Heart right ventricle (tissue), 16 donors: Measurements from ENCODE around the gene SUMO3. TPM values are rescaled to one million over a fixed set of nuclear protein-coding genes. Genes with fewer than 3 reads are reported as not detected.

Experiments
- ATAC-seq, 8 donors: fragments of 200-7000 bp; cut with Tn5 transposase; one replicate each; pipeline ENCODE4 v1.9.1; 2020; ENCODE audit warnings: mild to moderate bottlenecking in 8 of 8, moderate library complexity in 8 of 8, moderate number of reproducible peaks in 1 of 8
- DNase-seq, 2 donors: peaks; one replicate each; pipeline ENCODE4 v3.0.0-alpha.2; 2020
- H3K27ac ChIP-seq, 10 donors: fragments of 200-600 bp; sonication (generic) in 2 of 10; one replicate each; pipeline versions ENCODE4 v1.5.0 to v1.8.0; 2020 to 2022; ENCODE audit warnings: mild to moderate bottlenecking in 3 of 10
- H3K27me3 ChIP-seq, 7 donors: fragments of 200-600 bp; one replicate each; pipeline ENCODE4 v1.8.0; 2021 to 2022; ENCODE audit warnings: mild to moderate bottlenecking in 2 of 7
- H3K36me3 ChIP-seq, 9 donors: fragments of 200-600 bp; sonication (generic) in 1 of 9; one replicate each; pipeline versions ENCODE4 v1.5.0 to v1.8.0; 2020 to 2022; ENCODE audit warnings: mild to moderate bottlenecking in 2 of 9
- H3K4me1 ChIP-seq, 9 donors: fragments of 200-600 bp; sonication (generic) in 1 of 9; one replicate each; pipeline versions ENCODE4 v1.5.0 to v1.8.0; 2020 to 2022; ENCODE audit warnings: mild to moderate bottlenecking in 4 of 9
- H3K4me3 ChIP-seq, 10 donors: fragments of 200-600 bp; sonication (generic) in 2 of 10; one replicate each; pipeline versions ENCODE4 v1.5.0 to v1.8.0; 2020 to 2022; ENCODE audit warnings: mild to moderate bottlenecking in 7 of 10, moderate library complexity in 2 of 10
- H3K9me3 ChIP-seq, 11 donors: fragments of 200-600 bp in 10 of 11; sonication (generic) in 2 of 11; one replicate each; pipeline versions ENCODE4 v1.5.0 to v1.8.0; 2013 to 2022; ENCODE audit warnings: mild to moderate bottlenecking in 2 of 11, control low read depth in 1 of 11, moderate library complexity in 1 of 11
- CTCF ChIP-seq, 9 donors: fragments of 200-600 bp; sonication (generic) in 2 of 9; IDR thresholded peaks; one replicate each; pipeline versions ENCODE4 v1.5.0 to v1.8.0; 2021 to 2022; ENCODE audit warnings: antibody characterized with exemption in 9 of 9, mild to moderate bottlenecking in 5 of 9, moderate library complexity in 1 of 9
- WGBS, 2 donors: extraction: QIAGEN DNeasy Blood & Tissue Kit; methylation state at CpG; one replicate each; pipeline ENCODE4 v1.1.7; 2013; ENCODE audit warnings: inconsistent platforms in 1 of 2; 5-methylcytosine and 5-hydroxymethylcytosine counted together
- intact Hi-C, 10 donors: fragments of 100-400 bp; cut with DNase I; formaldehyde crosslinking; loops; one replicate each; pipeline versions ENCODE4 v1.11.1 to v1.14.2; 2022
- polyA plus RNA-seq, 2 donors: library from polyadenylated mRNA; stranded (reverse); fragments of 200-250 nt; gene quantifications; one replicate each; pipeline ENCODE4 v1.2.3, GENCODE V29; 2013
- total RNA-seq, 10 donors: library from RNA; stranded (reverse); fragmentation: NEBNext Ultra II Directional in 3 of 10; extraction: Animal tissue kit (Norgen Biotek cat#: 25700) in 3 of 10; gene quantifications; one replicate each; pipeline versions ENCODE4 v1.2.1 to v1.2.4, GENCODE V29; 2021 to 2023
- donor health status: Arrhythmogenic right ventricular cardiomyopathy.
- donor health status: ischemic (EF 13 %, LVEDD 7.1; RV severe dilation, severe dysfunction).
- donor health status: healthy with polysubstance abuse.
- donor health status: DM: no; HTN: yes; CAD: no.
- donor health status: DM: no; HTN: no; CAD: no.
- donor health status: ischemic (EF 25% LVEDD 6.9; RV normal size, moderate dysfunction).
- donor health status: ischemic (EF 25% LVEDD 5.7; RV mildly dilated, moderate dysfunction).
- donor health status: healthy.
- donor health status: DM: yes; HTN: yes; CAD: no.
- donor health status: Ischemic cardiomyopathy.
- donor health status: ischemic (EF 35%, LVEDD 5.7; RV mildly dilated, moderate dysfunction).
- donor health status: nonischemic (EF 11% LVEDD 7.7; RV severe dilation, severe dysfunction).
- donor health status: DM: yes; HTN: yes; CAD: no.
- donor health status: PGD.
- donor health status: ischemic (EF 29% LVEDD 5.4; RV normal size, mild dysfunction).
- donor health status: nonischemic (EF 23%, LVEDD 6.1; RV moderate dilation, normal function).

The SUMO3 gene
- total and polyA plus RNA-seq, 12 donors, result 14.9 to 80.9 (median 70.5) TPM

GRCh38 chr21:44831227-44831860 lies 13.5 kb upstream of the SUMO3 start:
- WGBS, 2 donors, result 45 to 54% methylated on average over 7 of the region's 7 CpGs

GRCh38 chr21:44829507-44830092 lies 11.7 kb upstream of the SUMO3 start:
- H3K27me3 ChIP-seq, result no peaks in the 10 kb centered on the region
- WGBS, 2 donors, result 58 to 73% methylated on average over 2 of the region's 2 CpGs
- intact Hi-C loops, result no loop called here
- no peak for TF ChIP-seq CTCF (IDR thresholded peaks at IDR 0.05)
- peaks cover 0 to 25% (median 14%) of the 10 kb centered on the region in 11 donors for H3K9me3 ChIP-seq
- DNase-seq (no peak), ATAC-seq (no peak)
- no peak overlapping the region for H3K27ac ChIP-seq
- H3K4me1 ChIP-seq, result no peaks in the 10 kb centered on the region
- no peak overlapping the region for H3K4me3 ChIP-seq
- H3K36me3 ChIP-seq, result no peaks in the 10 kb centered on the region

More at GRCh38 chr21:44831227-44831860, 13.5 kb upstream of the SUMO3 start:
- no peak overlapping the region for H3K27ac ChIP-seq
- H3K4me3 ChIP-seq, result no peak overlapping the region
- intact Hi-C loops, result no loop called here
- peaks cover 0 to under 1% (median 0%) of the 10 kb centered on the region in 9 donors for H3K4me1 ChIP-seq
- peaks cover 0 to 25% (median 14%) of the 10 kb centered on the region in 11 donors for H3K9me3 ChIP-seq
- no peak for ATAC-seq
- H3K36me3 ChIP-seq, result no peaks in the 10 kb centered on the region
- no peaks in the 10 kb centered on the region for H3K27me3 ChIP-seq
- DNase-seq, result no peak
- TF ChIP-seq CTCF (IDR thresholded peaks at IDR 0.05), result no peak

- DNase-seq (no peak), ATAC-seq (no peak)
- Histone ChIP-seq H3K4me1 (no peaks in the 10 kb centered on the region), H3K4me3 (no peak overlapping the region), H3K27me3 (no peaks in the 10 kb centered on the region), H3K27ac (no peak overlapping the region), H3K36me3 (no peaks in the 10 kb centered on the region), H3K9me3 (peaks cover 0 to 30% (median 14%) of the 10 kb centered on the region in 11 donors)
- intact Hi-C loops, result no loop called here
- 89 to 96% methylated on average over 4 of the region's 4 CpGs for WGBS, 2 donors
- TF ChIP-seq CTCF (IDR thresholded peaks at IDR 0.05), result no peak
Observed at GRCh38 chr21:44828362-44829056, 10.6 kb upstream of the SUMO3 start.

GRCh38 chr21:44823179-44823660 lies 5.4 kb upstream of the SUMO3 start:
- ATAC-seq (no peak), DNase-seq (no peak)
- H3K36me3 ChIP-seq, result no peaks in the 10 kb centered on the region
- 94 to 95% methylated on average over 1 of the region's 1 CpG for WGBS, 2 donors
- H3K27ac ChIP-seq, result no peak overlapping the region
- peaks cover 0 to 9% (median 6%) of the 10 kb centered on the region in 9 donors for H3K4me1 ChIP-seq
- intact Hi-C loops, result no loop called here
- H3K4me3 ChIP-seq, result no peak overlapping the region
- H3K9me3 ChIP-seq, result peaks cover 0 to 62% (median 24%) of the 10 kb centered on the region in 11 donors
- H3K27me3 ChIP-seq, result no peaks in the 10 kb centered on the region
- TF ChIP-seq CTCF (IDR thresholded peaks at IDR 0.05), result no peak
